Hippocampal formation (tissue), 2 donors: ENCODE measurements around the gene PTCH1.

ENCODE experiments used
- DNase-seq, 2 donors: peaks; one replicate each; lab custom pipeline; 2025; lab: John Stamatoyannopoulos, UW

Gene PTCH1

DNA sequence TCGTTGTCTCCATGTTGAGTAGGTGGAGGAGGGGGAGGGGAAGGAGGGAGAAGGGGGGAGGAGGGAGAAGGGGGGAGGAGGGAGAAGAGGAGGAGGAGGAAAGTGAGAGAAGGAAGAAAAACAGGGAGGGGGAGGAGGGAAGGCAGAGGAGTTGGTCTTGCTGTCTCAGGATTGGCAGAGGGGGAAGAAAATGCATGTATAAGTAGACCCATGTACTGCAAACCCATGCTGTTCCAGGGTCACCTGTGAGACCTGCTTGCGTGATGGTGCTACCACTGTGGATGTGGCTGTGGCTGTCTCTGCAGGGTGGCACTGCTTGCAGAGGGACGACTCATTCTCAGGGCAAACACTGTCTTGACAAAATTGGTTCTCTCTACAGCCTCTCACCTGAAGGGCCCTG is 76.3 kb downstream of the PTCH1 start:
- no peak for DNase-seq

DNA sequence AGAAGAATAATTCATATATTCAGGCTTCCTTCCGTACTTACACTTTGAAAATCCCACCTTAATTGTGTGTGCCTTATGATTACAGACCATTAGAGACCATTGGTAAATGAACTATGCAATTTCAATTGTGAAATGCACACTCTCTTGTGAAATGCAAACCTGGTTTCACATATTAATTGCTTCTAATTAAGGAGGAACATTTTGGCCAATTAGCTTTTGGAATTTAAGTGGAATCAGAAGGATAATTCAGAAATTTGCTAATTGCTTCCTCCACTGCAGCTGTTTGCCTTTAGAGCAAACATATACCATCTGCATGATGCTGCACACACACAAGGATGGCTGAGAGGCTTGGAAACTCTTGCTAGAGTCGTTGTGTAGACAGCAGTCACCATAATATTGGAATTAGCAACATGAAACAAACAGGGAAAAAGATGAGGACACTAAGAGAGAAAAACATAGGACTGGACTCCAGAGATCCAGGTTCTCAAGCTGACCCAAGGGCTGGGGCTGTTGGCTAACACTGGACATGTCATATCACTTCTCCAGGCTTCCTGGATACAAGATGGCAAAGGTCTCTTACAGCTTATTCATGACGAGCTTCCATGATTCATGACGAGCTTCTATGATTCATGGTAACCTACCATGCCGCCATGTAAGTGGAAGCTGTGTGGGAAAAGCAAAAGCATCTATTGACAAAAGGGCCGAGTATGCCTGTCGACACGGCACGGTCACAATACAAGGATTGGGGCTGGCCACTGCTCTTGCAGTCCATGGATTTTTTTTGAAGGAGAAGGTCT is 78.0 kb downstream of the PTCH1 start:
- DNase-seq = no peak

DNA sequence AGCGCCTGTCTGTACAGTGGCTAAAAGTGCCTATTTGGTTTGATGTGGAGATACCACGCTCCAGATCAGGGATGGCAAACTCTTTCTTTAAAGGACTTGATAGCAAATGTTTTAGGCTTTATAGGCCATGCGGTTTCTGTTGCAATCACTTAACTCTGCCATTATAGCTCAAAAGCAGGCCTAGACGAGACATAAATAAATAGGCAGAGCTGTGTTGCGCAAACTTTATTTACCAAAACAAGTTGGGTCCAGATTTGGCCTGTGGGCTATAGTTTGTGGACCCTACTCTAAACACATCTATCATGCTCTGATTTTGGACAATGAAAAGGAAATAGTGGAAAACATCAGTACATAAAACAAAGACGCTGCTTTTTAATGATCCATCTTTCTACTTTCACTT is 79.2 kb downstream of the PTCH1 start:
- no peak for DNase-seq

DNA sequence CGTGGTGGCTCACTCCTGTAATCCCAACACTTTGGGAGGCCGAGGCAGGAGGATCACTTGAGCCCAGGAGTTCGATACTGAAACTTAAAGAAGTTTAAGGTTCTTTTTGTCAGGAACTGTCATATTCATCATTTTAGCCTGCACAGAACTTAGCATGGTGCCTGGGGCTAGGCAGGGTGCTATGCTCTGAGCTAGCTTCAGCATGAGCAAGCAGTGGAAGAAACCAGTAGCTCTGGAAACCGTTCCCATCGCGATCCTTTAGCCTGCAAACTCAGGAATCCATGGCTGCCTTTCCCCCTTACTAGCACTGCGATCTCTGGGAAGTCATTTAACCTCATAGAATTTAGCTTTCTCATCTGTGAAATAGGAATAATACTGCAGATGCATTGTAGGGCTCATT is 80.4 kb downstream of the PTCH1 start:
- DNase-seq = no peak

DNA sequence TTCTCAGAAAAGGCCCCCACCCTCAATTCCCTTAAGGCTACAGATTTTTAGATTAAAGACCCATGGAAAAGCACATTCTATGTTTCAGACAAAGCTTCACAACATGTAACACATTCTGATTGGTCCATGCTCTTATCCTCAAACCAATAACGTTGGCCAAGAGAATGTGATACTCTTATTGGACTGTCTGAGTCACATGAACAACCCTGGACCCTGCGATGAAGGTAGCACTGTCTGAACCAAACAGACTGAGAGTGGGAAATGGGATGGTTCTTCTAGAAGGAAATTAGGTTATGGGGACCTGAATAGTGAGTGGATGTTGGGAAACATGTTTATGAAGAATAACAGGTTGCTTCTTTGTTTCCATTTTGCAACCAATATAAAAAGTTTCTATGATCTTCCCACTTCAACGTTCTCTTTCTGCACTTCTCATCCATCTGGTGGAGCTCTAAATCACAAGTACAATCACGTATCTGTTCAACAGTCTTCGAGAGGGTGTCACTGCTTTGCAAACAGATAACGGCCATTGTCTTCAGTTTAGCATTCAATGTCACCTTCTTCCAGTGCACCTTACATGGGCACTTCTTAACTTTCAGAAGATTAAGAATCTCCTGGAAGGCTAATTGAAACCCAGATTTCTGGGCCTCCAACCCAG is 81.6 kb downstream of the PTCH1 start:
- no peak for DNase-seq

DNA sequence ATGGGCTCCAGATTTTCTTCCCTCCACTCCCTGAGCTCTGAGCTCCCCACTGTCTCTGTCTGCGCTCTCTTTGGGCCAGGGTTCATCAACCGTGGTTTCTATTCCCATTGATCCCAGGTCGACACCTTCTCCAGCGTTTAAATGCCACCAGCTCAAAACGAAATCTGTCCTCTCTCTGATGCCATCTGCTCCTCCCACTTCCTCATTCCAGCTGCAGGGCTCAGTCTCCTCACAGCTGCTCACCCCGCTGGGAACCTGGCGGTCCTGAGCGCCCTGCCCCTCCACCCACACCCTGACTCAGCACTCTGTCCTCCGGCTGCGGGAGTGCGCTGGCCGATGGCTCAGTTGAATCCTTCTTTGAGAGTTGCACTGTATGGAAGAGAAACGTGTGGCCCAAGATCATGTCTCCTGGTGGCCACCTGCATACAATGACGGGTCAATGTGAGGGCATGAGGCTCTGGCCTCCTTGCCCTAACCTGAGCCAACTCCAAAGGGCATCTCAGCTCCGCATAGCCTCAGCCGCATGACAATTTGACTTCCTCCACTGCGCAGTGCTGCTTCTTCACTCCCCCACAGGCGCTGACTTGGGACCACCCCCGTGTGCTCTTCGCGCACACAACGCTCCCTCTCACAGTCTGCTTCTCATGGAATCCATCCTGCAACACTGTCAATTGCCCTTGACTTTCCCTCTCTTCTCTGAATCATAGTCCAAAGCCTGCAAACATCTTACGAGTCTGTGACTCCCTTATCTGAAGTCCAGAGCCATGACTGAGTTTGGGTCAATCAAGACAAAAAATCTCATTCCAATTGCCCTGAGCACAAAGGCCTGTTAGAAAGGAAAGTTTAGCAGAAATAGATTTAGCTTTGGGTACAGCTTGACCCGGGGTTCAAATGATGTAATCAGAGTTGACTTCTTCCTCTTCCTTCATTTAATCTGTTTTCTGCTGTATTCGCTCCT is 82.4 kb downstream of the PTCH1 start:
- DNase-seq = no peak

DNA sequence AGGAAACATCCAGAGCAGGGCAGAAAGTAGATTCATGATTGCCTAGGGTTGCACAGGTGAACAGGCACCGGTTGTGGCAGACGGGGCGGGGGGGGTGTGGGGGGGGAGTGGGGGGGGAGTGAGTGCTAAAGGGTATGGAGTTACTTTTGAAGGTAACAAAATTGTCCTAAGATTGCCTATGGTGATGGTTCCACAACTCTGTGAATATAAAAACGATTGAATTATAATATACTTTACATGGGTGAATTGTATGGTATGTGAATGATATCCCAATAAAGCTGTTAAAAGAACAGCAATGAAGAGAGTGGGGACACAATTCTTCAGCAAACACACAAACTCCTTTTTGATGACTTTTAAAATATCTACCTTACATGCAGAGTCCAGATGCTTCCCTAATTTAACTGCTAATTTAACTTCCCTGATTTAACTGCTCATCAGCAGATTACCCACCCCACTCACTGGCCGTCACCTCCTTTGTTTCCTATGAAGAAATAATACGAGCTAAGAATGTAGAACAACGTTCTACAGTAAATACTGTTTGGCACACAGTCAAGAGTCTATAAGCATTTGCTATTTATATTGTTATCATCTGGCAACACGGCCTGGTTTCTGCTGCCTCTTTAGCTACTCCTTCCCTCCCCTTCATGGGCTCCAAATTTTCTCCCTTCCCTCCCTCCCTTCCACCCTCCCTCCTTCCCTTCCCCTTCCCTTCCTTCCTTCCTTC is 83.5 kb downstream of the PTCH1 start:
- no peak for DNase-seq

DNA sequence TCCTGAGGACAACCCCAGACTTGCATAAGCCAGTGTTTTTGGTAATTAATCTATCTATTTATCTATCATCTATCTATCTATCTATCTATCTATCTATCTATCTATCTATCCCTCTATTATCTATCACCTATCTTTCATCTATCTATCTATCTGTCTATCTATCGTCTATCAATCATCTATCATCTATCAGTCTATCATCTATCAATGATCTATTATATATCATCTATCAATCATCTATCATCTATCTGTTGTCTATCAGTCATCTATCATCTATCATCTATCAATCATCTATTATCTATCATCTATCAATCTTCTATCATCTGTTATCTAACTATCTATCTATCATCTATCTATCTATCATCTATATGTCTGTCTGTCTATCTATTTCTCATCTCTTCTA is 85.5 kb downstream of the PTCH1 start:
- DNase-seq = no peak

DNA sequence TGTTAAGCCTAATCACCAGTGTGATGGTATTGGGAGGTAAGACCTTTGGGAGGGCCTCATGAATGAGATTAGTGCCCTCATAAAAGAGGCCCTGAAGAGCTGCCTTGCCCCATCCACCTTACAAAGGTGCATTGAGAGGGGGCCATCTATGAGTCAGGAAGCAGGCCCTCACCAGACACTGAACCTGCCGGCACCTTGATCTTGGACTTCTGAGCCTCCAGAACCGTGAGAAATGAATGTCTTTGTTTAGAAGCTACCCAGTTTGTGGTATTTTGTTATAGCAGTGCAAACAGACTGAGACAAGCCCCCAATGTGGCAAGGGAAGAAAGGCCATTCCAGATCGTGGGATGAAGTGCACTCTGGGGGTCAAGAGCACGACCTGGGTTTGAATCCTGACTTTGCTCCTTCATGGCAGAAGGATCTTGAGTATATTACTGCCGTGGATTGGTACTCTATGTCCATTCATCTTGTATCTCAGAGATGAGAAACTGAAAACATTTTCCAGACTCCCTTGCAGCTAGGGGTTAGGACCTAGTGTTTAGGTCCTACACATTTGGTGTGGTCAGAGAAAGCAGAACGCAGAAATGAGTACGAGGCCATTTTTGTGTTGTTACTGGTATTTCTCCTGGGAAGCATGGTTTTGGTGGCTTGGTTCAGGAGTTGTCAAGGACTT is 86.7 kb downstream of the PTCH1 start:
- DNase-seq = no peak

DNA sequence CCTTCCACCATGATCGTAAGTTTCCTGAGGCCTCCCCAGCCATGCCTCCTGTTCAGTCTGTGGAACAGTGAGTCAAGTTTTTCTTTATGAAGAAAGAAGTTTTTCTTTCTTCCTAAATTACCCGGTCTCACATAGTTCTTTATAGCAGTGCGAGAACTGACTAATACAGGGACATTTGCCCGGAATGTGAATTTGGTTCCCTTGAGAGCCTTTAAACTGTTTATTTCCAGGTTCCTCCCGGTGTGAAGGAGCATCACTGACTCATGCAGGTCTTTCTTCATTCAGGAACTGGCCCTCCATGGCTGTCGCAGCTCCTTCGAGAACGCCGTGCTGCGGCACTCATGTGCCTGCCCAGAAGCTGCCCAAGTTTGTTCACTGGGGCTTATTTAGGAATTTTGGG is 87.7 kb downstream of the PTCH1 start:
- no peak for DNase-seq

DNA sequence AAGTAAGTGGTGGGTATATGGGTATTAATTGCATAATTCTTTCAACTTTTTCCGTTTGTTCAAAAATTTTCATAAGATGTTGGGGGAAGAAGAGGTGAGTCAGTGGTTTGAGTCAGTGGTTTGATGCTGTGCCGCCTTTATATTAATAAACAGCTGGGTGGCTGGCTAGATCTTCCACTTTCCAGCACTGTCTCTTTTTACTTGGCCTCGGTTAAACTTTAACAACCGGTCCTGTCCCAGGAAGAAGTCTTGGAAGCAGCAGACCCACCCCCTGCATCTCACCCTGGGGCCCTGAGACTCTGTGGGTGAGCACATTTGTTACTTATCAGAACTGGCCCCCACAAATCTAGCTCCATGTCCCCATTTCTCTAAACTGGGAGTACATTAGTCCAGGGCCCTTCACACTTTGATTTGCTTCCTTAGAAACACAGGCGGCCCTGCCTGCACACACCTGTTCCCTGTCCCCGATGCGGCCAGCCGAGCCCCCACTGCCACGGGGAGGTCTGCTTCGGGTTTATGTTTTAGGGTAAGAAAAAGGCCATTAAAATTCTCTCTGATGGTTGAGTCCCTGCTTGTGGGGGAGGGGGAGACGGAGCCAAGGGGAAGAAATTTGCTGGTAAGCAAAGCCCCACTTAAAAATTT is 90.7 kb downstream of the PTCH1 start:
- DNase-seq = no peak

DNA sequence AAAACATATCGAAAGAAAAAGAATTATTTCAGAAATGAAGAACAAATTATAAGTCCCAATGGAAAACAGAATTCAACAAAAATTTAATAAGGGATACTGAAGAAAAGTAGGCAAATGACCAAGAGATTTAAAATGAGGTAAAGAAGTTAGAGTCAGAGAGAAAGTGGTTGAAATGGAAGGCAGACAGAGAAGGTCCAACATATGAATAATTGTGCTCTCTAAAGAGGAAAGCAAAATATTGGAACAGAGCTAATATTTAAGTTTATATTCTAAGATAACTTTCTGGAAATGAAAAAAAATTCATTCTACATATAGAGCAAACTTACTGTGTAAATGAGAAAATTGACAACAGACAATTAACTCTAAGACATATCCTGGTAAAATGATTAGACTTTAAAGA is 94.1 kb downstream of the PTCH1 start:
- no peak for DNase-seq

DNA sequence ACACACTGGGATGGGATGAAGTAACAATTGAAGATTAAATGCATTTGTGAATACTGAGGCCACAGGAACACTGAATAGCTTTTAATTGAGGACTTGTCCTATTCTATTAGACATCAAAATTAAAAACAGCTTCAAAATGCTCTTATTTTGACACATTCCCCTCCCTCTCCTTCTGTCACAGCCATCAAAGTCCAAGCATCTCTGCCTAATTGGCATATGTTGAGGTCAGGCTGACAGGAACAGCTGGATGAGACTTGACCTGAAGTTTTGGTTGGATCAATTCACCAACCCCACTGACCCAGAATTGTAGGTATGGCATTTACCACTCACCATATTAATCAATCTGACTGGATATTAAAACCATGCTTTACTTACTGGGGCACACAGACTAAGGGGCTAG is 96.3 kb downstream of the PTCH1 start:
- no peak for DNase-seq

DNA sequence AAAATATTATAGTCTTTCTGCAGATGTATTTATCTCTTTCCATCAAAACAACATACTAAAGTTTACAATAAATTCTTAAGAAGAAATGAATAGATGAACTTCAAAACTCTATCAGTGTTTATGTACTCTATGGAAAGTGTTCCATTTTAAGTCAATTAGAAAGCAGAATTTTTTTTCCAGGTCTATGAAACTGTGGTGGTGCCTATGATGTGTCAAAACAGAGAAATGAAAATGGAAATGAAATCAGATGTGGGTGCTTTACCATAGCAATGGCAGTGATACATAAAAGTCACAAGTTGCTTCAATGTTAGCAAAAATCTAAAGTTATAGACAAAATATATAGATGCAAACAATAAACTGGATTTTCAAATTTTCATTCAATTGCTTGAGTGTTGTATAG is 97.3 kb downstream of the PTCH1 start:
- DNase-seq = no peak

DNA sequence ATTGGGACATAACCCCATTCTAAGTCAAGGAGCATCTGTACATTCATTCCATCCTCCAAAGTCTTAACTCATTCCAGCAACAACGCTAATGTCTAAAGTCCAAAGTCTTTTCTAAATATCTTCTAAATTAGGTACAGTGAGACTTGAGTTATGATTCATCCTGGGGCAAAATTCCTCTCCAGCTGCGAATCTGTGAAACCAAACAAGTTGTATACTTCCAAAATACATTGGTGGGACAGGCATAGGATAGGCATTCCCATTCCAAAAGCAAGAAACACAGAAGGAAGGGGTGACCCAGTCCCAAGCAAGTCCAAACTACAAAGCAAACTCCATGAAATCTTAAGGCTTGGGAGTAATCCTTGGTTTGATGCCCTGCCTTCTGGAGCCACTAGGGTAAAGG is 101.6 kb downstream of the PTCH1 start:
- DNase-seq = no peak

DNA sequence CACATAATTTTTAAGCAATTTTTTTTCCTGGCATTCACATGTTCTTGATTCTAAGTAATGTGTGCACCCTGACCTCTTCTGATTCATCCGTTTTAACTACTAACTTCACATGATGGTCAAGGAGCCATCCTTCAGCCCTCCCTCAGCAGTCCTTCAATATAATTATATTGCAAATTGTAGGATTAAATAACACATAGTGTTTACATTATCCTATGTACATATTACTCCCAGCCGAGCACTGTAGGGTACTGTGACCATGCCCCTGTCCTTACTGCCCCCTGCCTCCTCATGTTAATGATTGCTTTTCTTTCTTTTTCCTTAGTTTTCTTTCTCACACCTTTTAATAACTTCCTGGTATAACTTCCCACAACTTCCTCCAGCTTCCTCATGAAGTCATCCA is 103.0 kb downstream of the PTCH1 start:
- DNase-seq = no peak

DNA sequence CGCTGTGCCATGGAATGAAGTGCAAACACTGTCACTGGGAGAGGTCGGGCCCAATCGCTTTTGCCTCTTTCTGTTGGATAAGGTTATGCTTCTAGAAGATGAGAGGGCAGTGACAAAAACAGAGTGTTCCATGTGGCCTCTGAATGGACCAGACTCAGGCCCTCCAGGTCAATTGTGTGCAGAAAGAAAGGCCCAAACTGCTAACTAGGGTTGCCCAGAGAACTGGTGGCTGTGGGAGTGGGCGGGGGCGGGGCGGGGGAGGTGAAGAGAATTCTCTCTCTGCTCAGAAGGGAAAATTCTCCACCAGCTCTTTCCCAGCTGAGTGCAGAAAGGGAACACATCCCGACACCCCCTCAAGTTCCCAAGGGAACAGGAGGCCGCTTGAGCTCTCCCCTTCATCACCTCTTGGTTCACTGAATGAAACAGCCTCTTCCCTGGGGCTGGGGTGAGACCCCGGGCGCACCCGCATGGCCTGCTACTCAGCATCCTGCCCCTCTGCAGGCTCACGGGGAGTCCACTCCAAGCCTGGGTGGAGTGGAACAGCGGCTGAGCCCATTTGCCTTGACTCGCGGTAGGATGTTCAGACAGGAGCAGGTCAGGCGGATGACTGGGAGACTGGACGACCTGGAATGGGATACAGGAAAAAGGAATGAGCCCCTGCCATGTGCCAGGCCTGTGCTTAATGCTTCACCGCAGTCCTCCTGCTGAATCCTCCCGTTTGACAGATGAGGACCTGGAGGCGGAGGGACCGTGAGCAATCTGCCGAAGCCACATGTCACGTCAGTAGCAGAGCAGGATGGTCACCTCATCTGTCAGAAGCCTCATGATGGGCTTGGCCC is 105.5 kb downstream of the PTCH1 start:
- no peak for DNase-seq

DNA sequence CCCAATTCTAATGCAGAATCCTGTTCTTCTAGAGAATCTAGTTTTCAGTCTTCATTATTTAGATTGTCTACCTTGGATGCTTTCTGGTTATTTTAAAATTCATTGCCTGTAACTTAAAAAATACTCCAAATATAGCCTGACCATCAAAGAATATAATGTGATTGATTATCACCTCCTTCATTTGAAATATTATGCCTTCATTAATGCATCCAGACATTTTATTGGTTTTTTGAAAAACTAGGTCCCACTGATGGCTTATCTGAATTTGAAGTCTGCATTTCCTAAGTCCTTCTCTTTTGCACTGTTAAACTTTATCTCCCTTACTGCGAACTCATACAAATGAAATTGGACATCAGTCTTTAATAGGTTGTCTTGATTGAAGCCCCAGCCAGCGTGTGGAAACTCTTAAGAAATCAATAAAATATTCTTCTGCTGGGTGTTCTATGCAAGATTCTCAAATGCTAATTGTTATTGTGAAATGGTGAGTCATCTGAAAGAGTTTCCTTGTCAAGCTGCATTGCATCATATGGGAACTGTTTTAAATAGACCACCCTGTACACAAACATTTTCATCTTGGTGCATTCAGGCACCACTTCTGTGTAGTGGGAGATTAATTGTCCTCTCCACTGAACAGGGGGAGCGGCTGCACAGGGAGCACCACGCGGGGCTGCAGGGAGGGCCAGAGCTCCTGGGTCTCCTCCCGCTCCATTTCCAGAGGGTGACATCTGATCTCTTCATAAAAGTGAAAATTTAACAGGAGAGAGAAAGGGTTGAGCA is 106.9 kb downstream of the PTCH1 start:
- no peak for DNase-seq

DNA sequence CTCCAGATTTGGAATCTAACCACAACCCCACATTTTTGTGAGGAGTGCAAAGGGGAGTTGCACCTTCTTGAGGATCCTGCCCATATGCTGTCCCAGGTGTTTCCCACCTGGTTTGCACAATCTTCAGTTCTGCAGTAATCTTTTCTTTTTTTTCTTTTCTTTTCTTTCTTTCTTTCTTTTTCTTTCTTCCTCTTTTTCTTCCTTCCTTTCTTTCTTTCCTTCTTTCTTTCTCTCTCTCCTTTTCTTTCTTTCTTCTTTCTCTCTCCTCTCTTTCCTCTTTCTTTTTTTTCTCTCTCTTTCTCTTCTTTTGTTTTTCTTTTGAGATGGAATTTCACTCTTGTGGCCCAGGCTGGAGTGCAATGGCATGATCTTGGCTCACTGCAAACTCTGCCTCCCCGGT is 109.2 kb downstream of the PTCH1 start:
- no peak for DNase-seq
